Neutrophil (primary cell): ENCODE measurements around the gene CDK5RAP2.

Source experiments
- H3K27ac ChIP-seq: fragments of 200-600 bp; sonication (generic); 2 replicates; pipeline ENCODE4 v1.5.1; 2016; ENCODE audit warnings: mild to moderate bottlenecking, moderate library complexity
- H3K27me3 ChIP-seq: fragments of 200-600 bp; sonication (generic); 2 replicates; pipeline ENCODE4 v1.6.0; 2016; ENCODE audit warnings: mild to moderate bottlenecking
- H3K36me3 ChIP-seq: fragments of 200-600 bp; sonication (generic); 2 replicates; pipeline ENCODE4 v1.5.1; 2017
- H3K4me1 ChIP-seq, 2 experiments: fragments of 200-600 bp in 1 of 2; sonication (generic) in 1 of 2; 1 replicate in 1 of 2; 2 replicates in 1 of 2; pipeline versions ENCODE4 v1.5.1 to v1.6.1; 2013 to 2016; ENCODE audit warnings: low read depth in 1 of 2, low read length in 1 of 2, mild to moderate bottlenecking in 1 of 2, moderate library complexity in 1 of 2; ENCODE audit not compliant: control insufficient read depth in 1 of 2, insufficient read depth in 1 of 2
- H3K4me3 ChIP-seq, 2 experiments: fragments of 200-600 bp in 1 of 2; sonication (generic) in 1 of 2; 1 replicate in 1 of 2; 2 replicates in 1 of 2; pipeline ENCODE4 v1.5.1; 2013 to 2016; ENCODE audit warnings: low read depth in 1 of 2, low read length in 1 of 2, mild to moderate bottlenecking in 1 of 2, moderate library complexity in 1 of 2
- H3K9me3 ChIP-seq: fragments of 200-600 bp; sonication (generic); 2 replicates; pipeline ENCODE4 v1.5.1; 2016
- CTCF ChIP-seq: fragments of 200-600 bp; sonication (generic); IDR thresholded peaks from 2 replicates; pipeline ENCODE4 v1.5.1; 2016; ENCODE audit warnings: antibody characterized with exemption

Gene CDK5RAP2

GRCh38 chr9:120411862-120412424 lies 168.0 kb downstream of the CDK5RAP2 start:
- H3K36me3 ChIP-seq = peaks cover 79% of the 10 kb centered on the region

DNA sequence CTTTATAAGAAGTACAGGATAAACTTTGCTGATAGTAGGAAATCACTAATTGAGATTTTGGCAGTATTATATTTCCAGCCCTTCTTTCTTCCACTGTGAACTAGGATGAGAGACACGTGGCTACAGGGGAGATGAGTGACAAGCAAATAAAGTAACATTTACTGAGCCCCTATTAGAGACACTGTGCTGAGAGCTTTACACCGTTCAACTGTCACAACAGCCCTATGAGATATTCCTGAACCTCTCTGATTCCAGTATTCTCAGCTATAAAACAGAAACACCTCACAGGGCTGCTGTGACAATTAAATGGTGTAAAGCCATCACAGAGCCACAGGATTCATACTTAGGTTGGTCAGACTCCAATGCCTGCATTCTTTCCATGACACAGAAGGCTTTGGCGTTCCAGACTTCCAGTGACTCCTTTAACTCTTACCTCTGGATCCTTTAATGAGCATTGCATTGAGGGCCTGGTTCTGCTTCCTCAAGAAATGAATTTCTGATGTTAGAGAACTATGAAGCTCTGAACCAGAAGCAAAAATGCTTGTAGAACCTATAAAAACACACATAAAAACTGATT lies 169.0 kb downstream of the CDK5RAP2 start:
- H3K4me3 ChIP-seq = no peak overlapping the region
- H3K27me3 ChIP-seq = no peaks in the 10 kb centered on the region
- H3K27ac ChIP-seq = no peak overlapping the region
- no peaks in the 10 kb centered on the region for H3K9me3 ChIP-seq
- TF ChIP-seq CTCF = no peak
- H3K4me1 ChIP-seq = no peaks in the 10 kb centered on the region
- peaks cover 84% of the 10 kb centered on the region for H3K36me3 ChIP-seq

More at GRCh38 chr9:120411862-120412424, 168.0 kb downstream of the CDK5RAP2 start:
- no peak overlapping the region for H3K4me3 ChIP-seq
- no peaks in the 10 kb centered on the region for H3K27me3 ChIP-seq
- no peak for TF ChIP-seq CTCF
- H3K27ac ChIP-seq = no peak overlapping the region
- H3K9me3 ChIP-seq = no peaks in the 10 kb centered on the region
- no peaks in the 10 kb centered on the region for H3K4me1 ChIP-seq

- Histone ChIP-seq H3K27ac (no peak overlapping the region), H3K36me3 (peaks cover 88% of the 10 kb centered on the region), H3K9me3 (no peaks in the 10 kb centered on the region), H3K4me3 (no peak overlapping the region), H3K27me3 (no peaks in the 10 kb centered on the region), H3K4me1 (peaks cover 0 to 4% of the 10 kb centered on the region in 2 experiments)
- no peak for TF ChIP-seq CTCF
Measured at GRCh38 chr9:120408680-120409258, 171.2 kb downstream of the CDK5RAP2 start.

- Histone ChIP-seq H3K4me3 (no peak overlapping the region), H3K27ac (no peak overlapping the region), H3K36me3 (peaks cover 88% of the 10 kb centered on the region), H3K27me3 (no peaks in the 10 kb centered on the region), H3K4me1 (peaks cover 0 to 21% of the 10 kb centered on the region in 2 experiments), H3K9me3 (no peaks in the 10 kb centered on the region)
- TF ChIP-seq CTCF = no peak
Measured at GRCh38 chr9:120405860-120406259, 174.1 kb downstream of the CDK5RAP2 start.

GRCh38 chr9:120405134-120405533 lies 174.8 kb downstream of the CDK5RAP2 start:
- Histone ChIP-seq H3K9me3 (no peaks in the 10 kb centered on the region), H3K27ac (no peak overlapping the region), H3K27me3 (no peaks in the 10 kb centered on the region), H3K4me3 (no peak overlapping the region), H3K4me1 (peaks cover 0 to 21% of the 10 kb centered on the region in 2 experiments), H3K36me3 (peaks cover 88% of the 10 kb centered on the region)
- no peak for TF ChIP-seq CTCF
